Fibroblast of mammary gland (primary cell): Measurements from ENCODE around the gene SEMA6B.

Source experiments
- DNase-seq: peaks from one replicate; pipeline ENCODE4 v3.0.0-alpha.2; 2010; ENCODE audit warnings: low read depth
- H3K4me3 ChIP-seq: 2 replicates; pipeline ENCODE4 v1.5.1; 2011; ENCODE audit warnings: low read depth, mild to moderate bottlenecking, low read length, moderate library complexity; ENCODE audit not compliant: control insufficient read depth
- TF ChIP-seq, protein P1 (sequence below): conservative IDR thresholded peaks from 2 replicates; pipeline ENCODE4 v1.5.1; 2011; ENCODE audit warnings: low read depth, low read length, inconsistent platforms; ENCODE audit not compliant: control insufficient read depth, insufficient read depth

The SEMA6B gene

DNA sequence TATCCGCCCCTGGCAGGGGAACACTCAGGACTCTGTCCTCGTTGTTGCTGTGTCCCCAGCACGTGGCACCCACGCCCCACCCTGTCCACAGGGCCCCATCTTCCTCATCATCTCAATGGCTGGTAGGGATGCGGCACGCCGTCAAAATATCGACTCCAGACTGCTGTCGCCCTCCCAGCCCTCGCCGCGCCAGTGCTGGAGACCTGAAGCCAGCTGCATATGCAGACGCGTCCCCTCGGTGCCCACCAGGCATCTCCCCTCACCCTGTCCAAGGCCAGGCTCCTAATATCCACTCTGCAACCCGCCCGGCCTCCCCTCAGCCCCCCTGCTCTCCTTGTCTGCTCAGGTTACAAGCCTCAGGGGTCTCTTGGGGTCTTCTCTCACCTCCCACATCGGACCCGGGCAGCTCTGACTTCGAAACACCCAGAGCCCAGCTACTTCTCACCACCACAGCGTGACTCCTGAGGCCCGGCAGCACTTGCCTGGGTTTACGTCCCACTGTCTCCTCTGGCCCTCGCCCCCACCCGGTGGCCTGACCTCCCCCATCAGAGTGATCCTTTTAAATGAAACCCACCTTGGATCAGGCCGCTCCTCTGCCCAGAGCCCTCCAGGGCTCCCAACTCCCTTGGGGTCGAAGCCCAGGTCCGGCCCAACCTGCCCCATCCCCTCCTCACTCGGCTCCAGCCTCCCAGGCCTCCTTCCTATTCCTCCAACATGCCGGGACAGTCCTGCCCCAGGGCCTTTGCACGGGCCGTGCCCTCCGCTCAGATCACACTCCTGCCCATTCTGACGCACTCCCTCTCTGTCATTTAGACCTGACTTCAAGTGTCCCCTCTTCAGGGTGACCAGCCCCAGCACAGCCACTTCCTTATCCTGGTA, 53.7 kb downstream of the SEMA6B start:
- no peak for DNase-seq
- no peak overlapping the region for H3K4me3 ChIP-seq
- TF ChIP-seq, protein P1, sequence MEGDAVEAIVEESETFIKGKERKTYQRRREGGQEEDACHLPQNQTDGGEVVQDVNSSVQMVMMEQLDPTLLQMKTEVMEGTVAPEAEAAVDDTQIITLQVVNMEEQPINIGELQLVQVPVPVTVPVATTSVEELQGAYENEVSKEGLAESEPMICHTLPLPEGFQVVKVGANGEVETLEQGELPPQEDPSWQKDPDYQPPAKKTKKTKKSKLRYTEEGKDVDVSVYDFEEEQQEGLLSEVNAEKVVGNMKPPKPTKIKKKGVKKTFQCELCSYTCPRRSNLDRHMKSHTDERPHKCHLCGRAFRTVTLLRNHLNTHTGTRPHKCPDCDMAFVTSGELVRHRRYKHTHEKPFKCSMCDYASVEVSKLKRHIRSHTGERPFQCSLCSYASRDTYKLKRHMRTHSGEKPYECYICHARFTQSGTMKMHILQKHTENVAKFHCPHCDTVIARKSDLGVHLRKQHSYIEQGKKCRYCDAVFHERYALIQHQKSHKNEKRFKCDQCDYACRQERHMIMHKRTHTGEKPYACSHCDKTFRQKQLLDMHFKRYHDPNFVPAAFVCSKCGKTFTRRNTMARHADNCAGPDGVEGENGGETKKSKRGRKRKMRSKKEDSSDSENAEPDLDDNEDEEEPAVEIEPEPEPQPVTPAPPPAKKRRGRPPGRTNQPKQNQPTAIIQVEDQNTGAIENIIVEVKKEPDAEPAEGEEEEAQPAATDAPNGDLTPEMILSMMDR = no peak

DNA sequence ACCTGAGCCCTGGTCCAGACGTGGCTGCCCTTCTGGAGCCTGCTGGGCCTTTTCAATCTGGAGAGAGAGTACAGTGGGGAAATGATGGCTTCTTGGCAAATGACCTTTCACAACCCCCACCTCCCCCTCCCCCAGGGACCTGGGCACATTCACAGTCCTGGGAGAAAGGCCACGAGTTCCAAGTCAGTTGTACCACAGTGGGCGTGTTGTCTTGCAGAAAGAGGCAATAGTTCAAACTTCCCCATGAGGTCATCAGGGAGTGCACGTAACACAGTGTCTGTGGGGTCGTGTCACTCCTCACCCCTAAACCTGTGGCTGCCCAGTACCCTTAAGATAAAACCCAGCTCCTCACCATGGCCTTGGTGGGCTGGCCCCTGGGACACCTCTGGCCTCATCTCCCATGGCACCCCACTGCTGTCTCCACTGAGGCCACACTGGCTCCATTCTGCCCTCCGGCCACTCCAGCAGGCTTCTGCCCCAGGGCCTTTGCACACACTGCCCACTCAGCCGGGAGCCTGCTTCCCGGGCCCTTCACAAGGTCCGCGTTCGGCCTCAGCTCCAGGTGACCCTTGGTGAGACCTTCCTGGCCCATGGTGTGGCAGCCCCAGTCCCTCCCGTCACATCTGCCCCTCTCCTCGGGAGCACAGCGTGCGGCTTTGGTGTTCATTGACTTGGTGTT, 54.5 kb downstream of the SEMA6B start:
- DNase-seq = peak; percentile 49
- H3K4me3 ChIP-seq = no peak overlapping the region
- TF ChIP-seq, protein P1 = no peak

DNA sequence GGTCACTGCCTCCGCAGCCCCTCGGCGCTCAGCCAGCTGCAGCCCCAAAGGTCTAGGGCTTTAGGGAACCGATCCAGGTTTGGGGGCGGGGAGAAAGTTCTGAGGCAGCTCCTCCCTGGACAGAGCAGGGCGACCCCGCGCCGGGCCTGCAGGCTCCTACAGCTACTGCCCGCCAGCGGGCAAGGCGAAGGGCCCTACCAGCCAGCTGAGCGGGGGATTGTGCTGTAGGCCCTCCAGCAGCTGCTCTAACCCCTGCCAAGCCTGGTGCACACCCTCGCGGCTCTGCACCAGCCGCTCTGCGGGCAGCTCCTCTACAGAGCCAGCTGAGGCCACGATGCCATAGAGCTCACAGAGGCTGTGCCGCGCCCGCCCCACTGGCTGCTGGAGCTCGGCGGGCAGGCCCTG, 55.2 kb downstream of the SEMA6B start:
- TF ChIP-seq, protein P1 = no peak
- no peak for DNase-seq
- H3K4me3 ChIP-seq = no peak overlapping the region

- no peak for DNase-seq
- TF ChIP-seq, protein P1 = no peak
- no peak overlapping the region for H3K4me3 ChIP-seq
These were observed 55.7 kb downstream of the SEMA6B start for GRCh38 chr19:4503825-4504170.

DNA sequence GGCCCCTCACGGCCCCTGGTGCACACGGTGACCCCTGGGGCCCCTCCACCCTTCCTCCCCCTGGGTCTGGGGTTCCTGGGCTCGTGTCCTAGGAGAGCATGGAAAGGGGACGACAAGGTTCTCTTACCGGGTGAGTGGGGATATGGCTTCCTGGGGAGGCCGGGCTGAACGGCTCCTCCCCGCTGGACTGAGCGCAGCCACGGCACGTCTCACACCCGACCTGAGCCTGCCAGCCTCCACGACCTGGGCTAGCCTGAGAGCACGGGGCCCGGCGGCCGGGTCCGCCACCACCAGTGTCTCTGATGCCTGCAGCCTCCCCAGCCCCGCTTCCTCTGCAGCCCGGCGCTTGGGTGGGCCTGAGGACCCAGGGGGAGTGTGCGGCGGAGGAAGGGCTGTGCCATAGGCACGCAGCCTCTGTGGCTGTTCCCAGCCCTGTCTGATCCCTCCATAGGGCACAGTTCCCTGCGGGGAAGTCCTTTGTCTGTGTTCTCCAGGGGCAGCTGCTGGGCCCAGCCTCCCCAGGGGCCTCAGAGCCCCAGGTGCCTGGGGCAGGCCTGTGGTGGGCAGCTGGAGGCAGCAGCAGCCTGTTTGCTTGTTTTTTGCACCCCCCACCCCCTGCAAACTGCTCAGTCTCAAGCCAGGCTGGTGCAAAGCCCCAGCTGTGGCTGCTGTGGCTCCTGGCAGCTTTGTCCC, 56.2 kb downstream of the SEMA6B start:
- TF ChIP-seq, protein P1 = no peak
- DNase-seq = no peak
- H3K4me3 ChIP-seq = no peak overlapping the region

GRCh38 chr19:4502282-4503131, 57.0 kb downstream of the SEMA6B start:
- TF ChIP-seq, protein P1 = no peak
- DNase-seq = no peak
- H3K4me3 ChIP-seq = no peak overlapping the region
